B cell (primary cell): ENCODE measurements around the gene SLC48A1. TPM values are rescaled to one million over a fixed set of nuclear protein-coding genes. Genes with fewer than 3 reads are reported as not detected.

Source experiments
- ATAC-seq: fragments of 200-7000 bp; cut with Tn5 transposase; one replicate; pipeline ENCODE4 v1.10.0; 2021; ENCODE audit warnings: low read depth, mild to moderate bottlenecking, moderate number of reproducible peaks, moderate library complexity
- CTCF ChIA-PET: fragments of 350-600 bp; sonication (Branson Sonifier 250); formaldehyde crosslinking; loops from one replicate; lab custom pipeline; 2021; ENCODE audit warnings: antibody characterized with exemption, inconsistent platforms; lab: Charles Lee
- POLR2A ChIA-PET: fragments of 350-600 bp; sonication (Branson Sonifier 250); formaldehyde crosslinking; loops from one replicate; lab custom pipeline; 2021; ENCODE audit warnings: antibody characterized with exemption; lab: Charles Lee
- DNase-seq: peaks from one replicate; pipeline ENCODE4 v3.0.0; 2013
- H2AFZ ChIP-seq: 2 replicates; pipeline ENCODE4 v1.6.1; 2012; ENCODE audit warnings: mild to moderate bottlenecking, low read depth, low read length; ENCODE audit not compliant: insufficient read depth, poor library complexity, severe bottlenecking
- H3K27ac ChIP-seq, 2 donors: 1 replicate in 1 of 2; 2 replicates in 1 of 2; pipeline ENCODE4 v1.5.1; 2012 to 2013; ENCODE audit warnings: low read length in 2 of 2, mild to moderate bottlenecking in 2 of 2, moderate library complexity in 1 of 2
- H3K27me3 ChIP-seq, 4 experiments: fragments of 200-600 bp in 1 of 4; sonication (generic) in 1 of 4; replicated peaks in 1 of 4; 1 replicate in 2 of 4; 2 replicates in 2 of 4; pipeline versions ENCODE4 v1.6.1 to v1.7.0; 2013 to 2016; ENCODE audit warnings: low read length in 3 of 4, mild to moderate bottlenecking in 2 of 4, mixed read lengths in 1 of 4, moderate library complexity in 1 of 4; ENCODE audit not compliant: insufficient read depth in 4 of 4, control insufficient read depth in 3 of 4; ENCODE audit errors: control extremely low read depth in 1 of 4
- H3K36me3 ChIP-seq, 2 experiments: replicated peaks in 1 of 2; 1 replicate in 1 of 2; 2 replicates in 1 of 2; pipeline versions ENCODE4 v1.6.1 to v1.7.1; 2013; ENCODE audit warnings: low read length in 1 of 2; ENCODE audit not compliant: insufficient read depth in 2 of 2, control insufficient read depth in 1 of 2; ENCODE audit errors: control extremely low read depth in 1 of 2, extremely low read depth in 1 of 2
- H3K4me1 ChIP-seq, 2 donors: fragments of 200-600 bp in 1 of 2; sonication (generic) in 1 of 2; 1 replicate in 1 of 2; 2 replicates in 1 of 2; pipeline versions ENCODE4 v1.5.1 to v1.6.1; 2013 to 2017; ENCODE audit warnings: low read length in 2 of 2; ENCODE audit not compliant: control insufficient read depth in 2 of 2, insufficient read depth in 2 of 2
- H3K4me2 ChIP-seq: replicated peaks from 2 replicates; pipeline ENCODE3; 2012; ENCODE audit warnings: mild to moderate bottlenecking, low read depth, low read length; ENCODE audit not compliant: poor library complexity, severe bottlenecking
- H3K4me3 ChIP-seq, 5 experiments: fragments of 200-600 bp in 1 of 5; sonication (generic) in 1 of 5; 1 replicate in 3 of 5; 2 replicates in 2 of 5; pipeline versions ENCODE4 v1.5.1 to v1.7.0; 2011 to 2016; ENCODE audit warnings: low read length in 4 of 5, mild to moderate bottlenecking in 4 of 5, low read depth in 2 of 5, control low read depth in 1 of 5, moderate library complexity in 1 of 5; ENCODE audit not compliant: insufficient read depth in 1 of 5; ENCODE audit errors: control extremely low read depth in 1 of 5, extremely low read depth in 1 of 5
- H3K79me2 ChIP-seq: fragments of 200-600 bp; sonication (generic); one replicate; pipeline ENCODE4 v1.6.0; 2016; ENCODE audit warnings: low read length; ENCODE audit not compliant: control insufficient read depth, insufficient read depth
- H3K9ac ChIP-seq: fragments of 200-600 bp; sonication (generic); 2 replicates; pipeline ENCODE4 v1.6.1; 2017; ENCODE audit warnings: mild to moderate bottlenecking, low read length, moderate library complexity
- H3K9me3 ChIP-seq, 3 donors: one replicate each; pipeline versions ENCODE4 v1.6.1 to v1.7.1; 2013; ENCODE audit warnings: low read length in 2 of 3; ENCODE audit not compliant: control insufficient read depth in 2 of 3, insufficient read depth in 1 of 3; ENCODE audit errors: control extremely low read depth in 1 of 3
- H4K20me1 ChIP-seq: 2 replicates; pipeline ENCODE4 v1.6.0; 2012; ENCODE audit warnings: mild to moderate bottlenecking, low read length; ENCODE audit not compliant: insufficient read depth, control insufficient read depth, poor library complexity, severe bottlenecking
- H3K27ac Mint-ChIP-seq: one replicate; pipeline ENCODE4 v1.8.0; 2021; ENCODE audit warnings: mixed read lengths
- H3K27me3 Mint-ChIP-seq: one replicate; pipeline ENCODE4 v1.8.0; 2021; ENCODE audit warnings: mixed read lengths
- H3K4me1 Mint-ChIP-seq: one replicate; pipeline ENCODE4 v1.8.0; 2021; ENCODE audit warnings: mixed read lengths
- H3K4me3 Mint-ChIP-seq: one replicate; pipeline ENCODE4 v1.8.0; 2021; ENCODE audit warnings: mixed read lengths
- H3K9me3 Mint-ChIP-seq: one replicate; pipeline ENCODE4 v1.8.0; 2022; ENCODE audit warnings: mixed read lengths; ENCODE audit not compliant: insufficient read depth
- CTCF ChIP-seq: fragments of 200-600 bp; IDR thresholded peaks from one replicate; pipeline ENCODE4 v1.8.0; 2022; ENCODE audit warnings: antibody characterized with exemption, mild to moderate bottlenecking
- EZH2 ChIP-seq: IDR thresholded peaks from 2 replicates; pipeline ENCODE4 v1.6.1; 2012; ENCODE audit warnings: borderline replicate concordance, low read depth, mild to moderate bottlenecking, moderate library complexity, low read length; ENCODE audit not compliant: insufficient read depth, poor library complexity, severe bottlenecking
- WGBS: methylation state at CpG from one replicate; pipeline ENCODE4 v1.1.5; 2013; ENCODE audit warnings: missing lambda C conversion rate; ENCODE audit not compliant: insufficient coverage; 5-methylcytosine and 5-hydroxymethylcytosine counted together
- intact Hi-C: fragments of 100-400 bp; cut with micrococcal nuclease; formaldehyde crosslinking; loops from one replicate; pipeline ENCODE4 v1.10.0; 2022
- polyA plus RNA-seq: library from polyadenylated mRNA; depleted of rRNA; stranded (reverse); fragments of >200 nt; gene quantifications from 2 replicates; pipeline ENCODE4 v1.2.3, GENCODE V29; 2012
- total RNA-seq, 2 donors: library from RNA; stranded (reverse); fragments of 120-200 nt in 1 of 2; gene quantifications; 1 replicate in 1 of 2; 2 replicates in 1 of 2; pipeline versions ENCODE4 v1.2.3 to v1.2.4, GENCODE V29; 2013 to 2022

Gene SLC48A1
- total and polyA plus RNA-seq, 2 donors (not counting 1 experiment from before 2014, with no cell fraction given), result 8.0 to 20.0 TPM

- Histone ChIP-seq H3K4me3 (no peak overlapping the region), H3K9ac (no peak overlapping the region), H3K4me1 (peaks cover 0 to 4% of the 10 kb centered on the region in 2 donors), H3K27me3 (no peaks in the 10 kb centered on the region), H3K36me3 (peaks cover 2 to 44% of the 10 kb centered on the region in 2 experiments), H3K79me2 (no peaks in the 10 kb centered on the region), H3K4me2 (no peak overlapping the region), H3K9me3 (no peaks in the 10 kb centered on the region), H4K20me1 (peaks cover 21% of the 10 kb centered on the region), H3K27ac (no peak overlapping the region), H2AFZ (no peak overlapping the region)
- Mint-ChIP-seq H3K27ac (no peak overlapping the region), H3K4me3 (no peak overlapping the region), H3K9me3 (no peaks in the 10 kb centered on the region), H3K27me3 (no peaks in the 10 kb centered on the region), H3K4me1 (peaks cover 14% of the 10 kb centered on the region)
- DNase-seq (no peak), ATAC-seq (no peak)
- intact Hi-C loops, result no loop called here
- TF ChIP-seq CTCF (no peak), EZH2 (no peak)
- WGBS, result 87% methylated on average over 8 of the region's 8 CpGs
- ChIA-PET POLR2A (interaction anchor here (0.9 kb wide), 1 partner anchor 56 kb away, joined by 3 read pairs; no protein-coding TSS in a partner anchor), CTCF (interaction anchor here (0.8 to 20.0 kb wide), 10 partner anchors 9 to 131 kb away, joined by 3 to 584 read pairs (median 28); partner anchors contain the start of genes ENDOU, RPAP3 and SLC48A1)
These were observed 9.3 kb downstream of the SLC48A1 start for GRCh38 chr12:47782372-47782770.

GRCh38 chr12:47783024-47783755, 10.2 kb downstream of the SLC48A1 start:
- H4K20me1 ChIP-seq, result peaks cover 18% of the 10 kb centered on the region
- H3K36me3 ChIP-seq, result peaks cover 2 to 52% of the 10 kb centered on the region in 2 experiments
- no peak overlapping the region for H3K4me3 Mint-ChIP-seq
- no peak overlapping the region for H3K4me3 ChIP-seq
- H3K4me2 ChIP-seq, result no peak overlapping the region
- ChIA-PET POLR2A (no interaction called here), CTCF (interaction anchor here (2.2 to 20.0 kb wide), 4 partner anchors 30 to 132 kb away, joined by 6 to 584 read pairs (median 246); partner anchors contain the start of genes ENDOU and RPAP3)
- H3K9me3 Mint-ChIP-seq, result no peaks in the 10 kb centered on the region
- H2AFZ ChIP-seq, result no peak overlapping the region
- no peaks in the 10 kb centered on the region for H3K9me3 ChIP-seq
- H3K9ac ChIP-seq, result no peak overlapping the region
- intact Hi-C loops, result no loop called here
- no peak overlapping the region for H3K27ac ChIP-seq
- no peak for ATAC-seq
- H3K79me2 ChIP-seq, result no peaks in the 10 kb centered on the region
- DNase-seq, result no peak
- H3K27ac Mint-ChIP-seq, result peak overlapping the region; percentile 1
- no peaks in the 10 kb centered on the region for H3K4me1 ChIP-seq
- H3K27me3 Mint-ChIP-seq, result no peaks in the 10 kb centered on the region
- 97% methylated on average over 11 of the region's 17 CpGs for WGBS
- TF ChIP-seq CTCF (no peak), EZH2 (no peak)
- H3K27me3 ChIP-seq, result no peaks in the 10 kb centered on the region
- peaks cover 9% of the 10 kb centered on the region for H3K4me1 Mint-ChIP-seq
